ENCODE results near the gene RGCC.
"Not testable (repeated sequence)": the region's sequence is repeated elsewhere in the genome, so short reads cannot be mapped to it uniquely, and the experiment has no call there.

Gene RGCC, protein sequence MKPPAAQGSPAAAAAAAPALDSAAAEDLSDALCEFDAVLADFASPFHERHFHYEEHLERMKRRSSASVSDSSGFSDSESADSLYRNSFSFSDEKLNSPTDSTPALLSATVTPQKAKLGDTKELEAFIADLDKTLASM

DNA sequence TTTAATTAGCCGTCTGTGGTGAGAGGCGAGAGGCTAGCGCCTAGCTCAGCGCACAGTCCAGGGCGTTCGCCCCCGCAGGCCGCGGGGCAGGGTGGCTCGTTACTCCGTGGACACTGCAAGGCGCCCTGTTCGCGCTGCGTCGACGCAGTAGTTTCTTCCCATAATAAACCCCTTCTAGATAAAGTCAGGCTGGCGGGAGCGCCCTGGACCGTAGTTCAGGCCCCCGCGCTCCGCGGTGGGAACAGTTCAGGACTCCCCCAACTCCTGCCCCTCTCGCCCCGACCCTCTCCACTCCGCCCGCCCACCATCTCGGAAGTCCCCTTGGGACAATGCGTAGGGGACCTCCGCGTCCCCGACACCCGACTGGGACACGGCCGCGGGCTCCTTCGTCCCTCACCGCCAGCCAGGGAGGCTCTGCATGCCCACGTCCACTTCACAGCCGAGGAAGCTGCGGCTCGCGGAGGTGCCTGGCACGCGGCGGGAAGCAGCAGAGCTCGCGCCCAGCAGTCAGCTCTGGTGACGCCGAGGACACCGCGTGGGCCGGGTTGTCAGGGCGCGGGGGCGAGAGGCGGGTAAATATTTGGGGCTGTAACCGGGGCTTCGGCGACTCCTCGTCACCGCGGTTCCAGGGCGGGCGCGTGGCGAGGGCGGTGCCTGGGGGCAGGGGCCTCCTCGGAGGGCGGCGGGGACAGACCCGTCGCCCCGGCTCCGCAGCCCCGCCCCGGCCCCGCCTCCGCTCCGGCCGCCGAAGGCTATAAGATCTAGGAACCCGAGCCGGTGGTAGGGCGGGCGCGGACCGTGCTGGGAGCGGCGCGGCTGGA, at the start of gene RGCC:
Gene RGCC (plus strand): TSS at position 783 of the 821 bp plus-strand sequence. CDS start 158 bp downstream, outside the sequence.
- FAIRE-seq: no peak

DNA sequence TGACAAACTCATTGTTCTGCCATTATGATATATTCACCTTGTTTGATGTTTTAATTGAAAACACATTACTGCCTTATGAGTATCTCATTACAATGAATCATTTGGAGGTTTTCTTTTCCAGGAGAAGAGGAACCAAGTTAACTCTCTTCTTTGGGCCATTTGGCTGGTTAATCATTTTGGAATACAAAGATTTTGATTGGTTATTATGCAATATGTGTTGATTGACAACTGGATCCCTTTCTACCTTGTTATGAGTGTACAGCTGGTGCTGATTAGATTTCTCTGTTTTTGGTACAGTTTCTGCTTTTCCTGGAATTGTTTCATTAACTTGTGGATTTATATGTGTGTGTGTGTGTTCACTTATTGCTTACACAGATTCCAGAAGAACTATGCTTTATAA, 49.2 kb upstream of the RGCC start:
- no peak for FAIRE-seq

DNA sequence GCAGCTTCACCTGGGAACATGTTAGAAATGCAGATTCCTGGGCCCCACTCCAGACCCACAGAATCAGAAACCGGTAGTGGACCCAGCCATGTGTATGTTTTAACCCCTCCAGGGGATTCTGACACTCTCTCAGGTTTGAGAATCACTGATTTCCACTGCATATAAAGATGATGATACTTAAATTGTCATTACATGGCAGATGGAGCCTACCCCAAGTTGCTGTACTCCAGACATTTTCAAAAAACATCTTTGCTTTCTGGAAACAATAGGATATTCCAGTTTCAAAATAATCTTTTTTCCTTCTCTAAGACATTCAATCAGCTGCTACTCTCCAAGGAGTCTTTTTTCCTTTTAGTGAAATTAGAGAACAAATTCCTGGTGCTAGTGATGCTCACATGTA, 48.6 kb upstream of the RGCC start:
- no peak for FAIRE-seq

DNA sequence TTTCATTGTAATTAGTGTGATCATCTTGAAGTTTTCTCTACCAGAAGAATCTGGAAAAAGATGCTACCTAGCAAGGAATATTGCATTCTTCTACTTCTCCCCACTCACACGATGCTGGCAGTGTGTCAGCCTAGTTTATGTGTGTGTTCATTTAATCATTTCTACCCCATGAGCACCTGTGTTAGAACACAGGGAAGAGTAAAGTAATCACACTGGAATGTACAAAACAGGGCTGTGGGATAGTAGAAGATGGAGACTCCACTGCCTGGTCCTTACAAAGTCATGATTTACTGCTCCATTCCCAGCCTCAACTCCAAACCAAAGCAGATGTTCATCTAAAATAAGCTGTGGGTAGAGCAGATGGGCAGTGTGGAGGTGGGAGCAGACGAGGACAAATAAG, 47.7 kb upstream of the RGCC start:
- no peak for FAIRE-seq

DNA sequence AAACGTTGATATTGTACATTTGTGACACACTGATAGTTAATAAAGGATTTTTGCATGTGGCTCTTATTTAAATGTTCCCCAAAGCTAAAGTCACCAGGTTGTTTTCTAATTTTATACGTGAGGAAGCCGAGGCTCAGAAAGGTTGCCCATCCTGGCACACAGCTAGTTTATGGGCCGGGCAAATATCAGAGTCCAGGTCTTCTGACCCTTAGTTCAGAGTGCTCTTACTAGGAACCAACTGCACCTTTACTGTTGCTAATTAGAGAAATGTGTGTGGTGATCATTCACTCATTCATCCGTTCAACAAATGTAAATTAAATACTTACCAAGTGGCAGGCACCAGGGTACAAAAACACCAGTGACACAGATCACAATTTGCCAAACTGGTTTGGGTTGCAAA, 46.3 kb upstream of the RGCC start:
- FAIRE-seq: no peak

DNA sequence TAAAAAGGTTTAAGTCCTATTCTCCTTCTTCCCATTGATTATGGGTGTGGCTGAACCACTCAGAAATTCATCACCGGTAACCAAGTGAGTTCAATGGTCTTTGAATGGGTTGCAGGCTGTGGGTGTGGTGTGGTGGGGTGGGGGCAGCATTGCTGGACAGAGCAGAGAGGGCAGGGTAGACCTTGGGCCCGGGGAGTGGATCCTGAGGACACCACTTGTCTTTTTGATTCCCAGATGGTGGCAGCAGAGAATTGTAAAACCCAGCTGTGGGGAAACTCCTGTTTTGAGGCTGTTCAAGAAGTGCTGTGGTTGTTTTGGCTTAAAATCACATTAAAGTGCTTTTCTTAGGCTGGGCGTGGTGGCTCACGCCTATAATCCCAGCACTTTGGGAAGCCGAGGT, 45.8 kb upstream of the RGCC start:
- no peak for FAIRE-seq

DNA sequence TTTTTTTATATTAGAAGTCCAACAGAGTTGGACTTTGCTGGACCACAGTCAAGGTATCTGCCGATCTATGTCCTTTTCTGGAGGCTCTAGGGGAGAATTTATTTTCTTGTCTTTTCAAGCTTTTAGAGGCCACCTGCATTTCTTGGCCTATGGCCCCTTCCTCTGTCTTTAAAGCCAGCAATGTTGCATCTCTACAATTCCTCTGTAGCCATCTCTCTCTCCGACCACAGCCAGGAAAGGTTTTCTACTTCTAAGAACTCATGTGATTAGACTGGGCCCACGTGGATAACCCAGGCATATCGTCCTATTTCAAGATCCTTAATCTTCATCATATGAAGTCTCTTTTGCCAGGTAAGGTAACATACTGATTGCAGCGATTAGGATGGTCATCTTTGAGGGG, 43.5 kb upstream of the RGCC start:
- no peak for FAIRE-seq

DNA sequence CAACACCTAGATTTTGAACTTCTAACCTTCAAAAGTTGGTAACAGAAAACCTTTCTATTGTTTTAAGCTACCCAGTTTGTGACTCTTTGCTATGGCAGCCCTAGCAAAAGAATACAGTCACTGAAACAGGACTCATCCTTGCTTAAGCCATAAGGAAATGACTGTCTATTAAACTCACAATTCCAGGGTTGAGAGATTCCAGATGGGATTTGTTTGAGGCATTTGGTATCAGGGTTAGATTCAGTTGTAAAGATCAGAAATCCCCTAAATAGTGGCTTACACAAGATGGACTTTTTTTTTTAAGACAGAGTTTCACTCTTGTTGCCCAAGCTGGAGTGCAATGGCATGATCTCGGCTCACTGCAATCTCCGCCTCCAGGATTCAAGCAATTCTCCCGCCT, 41.1 kb upstream of the RGCC start:
- no peak for FAIRE-seq

DNA sequence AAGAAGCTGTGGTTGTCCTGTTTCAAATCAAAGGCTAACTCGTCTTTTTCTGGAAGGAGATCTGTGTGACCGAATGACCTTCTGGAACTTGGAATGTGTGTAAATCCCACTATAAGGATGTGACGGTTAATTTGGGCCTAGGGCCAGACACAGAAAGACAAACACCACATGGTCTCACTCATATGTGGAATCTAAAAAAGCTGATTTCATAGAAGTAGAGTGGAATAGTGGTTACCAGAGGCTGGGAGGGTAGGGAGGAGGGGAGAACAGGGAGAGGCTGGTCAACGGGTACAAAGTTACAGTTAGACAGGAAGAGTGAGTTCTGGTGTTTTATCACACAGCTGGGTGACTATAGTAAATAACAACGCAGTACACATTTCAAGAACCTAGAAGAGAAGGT, 39.3 kb upstream of the RGCC start:
- no peak for FAIRE-seq

DNA sequence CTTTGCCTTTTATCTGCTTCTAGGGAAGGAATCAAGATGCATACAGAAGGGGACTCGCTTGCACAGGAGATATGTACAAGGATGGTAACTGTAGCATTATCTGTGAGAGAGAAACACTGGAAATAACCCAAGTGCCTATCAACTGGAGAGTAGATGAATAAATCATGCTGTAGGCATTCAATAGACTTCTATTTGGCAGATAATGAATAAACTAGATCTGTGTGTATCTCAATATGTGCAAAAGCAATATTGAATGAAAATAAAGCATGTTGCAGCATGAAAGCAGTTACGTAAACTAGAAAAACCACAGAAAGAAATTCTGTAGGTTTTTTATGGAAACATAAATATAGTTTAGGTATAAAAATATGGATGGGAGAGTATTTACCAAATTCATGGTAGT, 38.6 kb upstream of the RGCC start:
- no peak for FAIRE-seq

DNA sequence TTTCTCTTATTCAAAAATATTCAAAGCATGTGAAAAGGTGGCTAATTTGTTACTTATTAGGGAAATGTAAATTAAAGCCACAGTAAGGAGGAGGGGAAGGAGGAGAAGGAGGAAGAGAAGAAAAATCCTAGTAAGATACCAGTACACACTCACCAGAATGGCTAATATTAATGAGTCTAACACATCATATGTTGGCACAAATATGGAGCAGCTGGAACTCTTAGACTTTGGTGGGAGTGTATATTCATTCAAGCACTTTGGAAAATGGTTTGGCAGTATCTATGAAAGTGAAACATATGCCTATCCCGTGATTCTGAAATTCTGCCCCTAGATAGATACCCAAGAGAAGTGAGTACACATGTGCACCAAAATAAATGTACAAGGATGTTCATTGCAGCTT, 38.1 kb upstream of the RGCC start:
- no peak for FAIRE-seq

DNA sequence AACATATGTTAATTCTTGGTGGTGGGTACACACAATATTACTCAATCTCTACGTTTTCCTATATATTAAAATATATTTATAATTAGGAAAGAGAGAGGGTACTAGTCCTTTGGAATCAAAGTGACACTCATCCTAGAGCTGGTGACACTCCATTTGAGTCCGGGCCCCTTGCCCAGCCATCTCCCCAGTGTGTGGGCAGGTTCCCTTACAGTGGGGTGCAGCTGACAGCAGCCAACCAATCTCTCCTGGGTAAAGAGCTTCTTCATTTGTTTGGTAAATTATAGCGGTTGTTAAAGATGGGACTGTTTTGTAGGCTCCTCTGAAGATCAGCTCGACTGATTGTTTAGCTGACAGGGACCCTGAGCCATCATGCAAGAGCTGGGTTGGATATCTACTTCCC, 37.2 kb upstream of the RGCC start:
- no peak for FAIRE-seq

DNA sequence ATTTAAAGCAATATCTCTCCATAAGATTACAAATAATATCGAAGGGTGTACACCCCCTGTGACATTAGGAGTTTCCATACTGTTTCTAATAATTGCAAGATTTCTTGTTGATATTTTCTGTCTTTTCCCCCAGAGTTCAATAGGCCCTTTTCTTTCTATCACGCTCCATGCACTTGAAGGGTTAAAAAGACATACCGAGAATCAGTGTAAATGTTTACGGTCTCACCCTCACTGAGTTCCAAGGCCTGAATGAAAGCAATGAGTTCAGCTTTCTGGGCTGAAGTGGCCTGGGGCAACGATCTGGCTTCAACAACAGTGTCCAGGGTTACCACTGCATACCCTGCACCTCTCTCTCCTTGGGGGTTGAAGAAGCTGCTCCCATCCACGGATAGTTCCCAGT, 36.0 kb upstream of the RGCC start:
- FAIRE-seq: not testable (repeated sequence)

DNA sequence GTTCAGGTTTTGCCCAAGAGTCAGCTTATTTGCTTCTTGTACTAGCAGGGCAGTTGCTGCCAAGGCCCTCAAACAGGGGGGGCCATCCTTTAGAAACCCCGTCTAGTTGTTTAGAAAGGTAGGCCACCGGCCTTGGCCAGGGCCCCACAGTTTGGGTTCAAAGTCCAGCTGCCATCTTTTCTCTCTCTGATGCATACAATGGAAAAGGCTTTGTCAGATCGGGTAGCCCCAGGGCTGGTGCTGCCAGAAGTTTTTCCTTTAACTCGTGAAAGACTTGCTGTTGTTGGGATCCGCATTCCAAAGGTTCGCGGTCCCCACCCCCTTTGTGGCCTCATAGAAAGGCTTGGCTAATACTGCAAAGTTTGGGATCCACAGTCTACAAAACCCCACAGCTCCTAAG, 35.4 kb upstream of the RGCC start:
- FAIRE-seq: not testable (repeated sequence)

DNA sequence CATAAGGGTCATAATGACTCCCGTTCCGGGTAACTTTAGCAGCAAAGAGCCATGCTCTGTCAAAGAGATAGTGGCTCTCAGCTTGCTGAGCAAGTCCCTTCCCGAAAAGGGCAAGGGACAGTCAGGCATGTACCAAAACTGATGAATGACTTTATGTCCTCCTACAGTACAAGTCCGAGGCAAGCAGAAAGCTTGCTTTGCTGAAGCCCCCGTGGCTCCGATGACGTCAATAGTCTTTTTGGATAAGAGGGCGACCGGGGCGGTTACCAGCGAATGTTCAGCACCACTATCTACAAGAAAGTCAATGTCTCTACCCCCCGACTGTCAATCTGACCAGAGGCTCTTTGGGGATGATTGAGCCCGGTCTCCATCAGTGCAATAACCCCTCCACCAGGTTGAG, 34.1 kb upstream of the RGCC start:
- not testable (repeated sequence) for FAIRE-seq

DNA sequence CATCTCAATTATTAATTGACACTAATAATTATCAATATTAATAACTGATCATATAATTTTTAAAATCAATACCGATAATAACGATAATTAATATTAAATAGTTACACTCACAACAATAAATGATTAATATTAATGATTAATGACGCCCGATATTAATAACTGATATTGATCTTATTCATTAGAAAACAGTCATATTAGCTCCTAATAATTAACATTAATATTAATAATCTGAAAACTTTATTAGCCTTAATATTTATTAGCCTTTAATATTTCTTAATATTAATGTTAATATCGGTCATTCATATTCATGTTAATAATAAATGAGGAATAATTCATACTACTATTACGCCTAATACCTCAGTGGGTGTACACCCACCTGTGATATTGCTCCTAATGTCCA, 32.7 kb upstream of the RGCC start:
- FAIRE-seq: peak; percentile 89

DNA sequence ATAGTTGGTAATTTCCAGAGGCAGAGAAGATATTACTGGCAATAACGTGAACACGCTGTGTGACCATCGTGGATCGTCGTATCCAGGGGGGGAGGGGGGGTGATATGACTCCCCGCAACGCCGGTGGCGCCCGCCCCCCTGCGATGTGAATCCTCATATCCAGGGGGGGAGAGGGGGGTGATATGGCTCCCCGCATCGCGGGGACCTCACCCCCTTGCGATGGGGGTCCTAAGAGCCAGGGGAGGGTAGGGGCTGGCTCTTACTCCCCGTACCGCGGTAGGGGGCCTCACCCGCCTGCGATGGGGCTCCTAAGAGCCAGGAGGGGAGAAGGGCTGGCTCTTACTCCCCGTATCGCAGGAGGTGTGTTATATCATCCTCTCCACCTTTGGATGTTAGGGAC, 31.3 kb upstream of the RGCC start:
- FAIRE-seq: no peak

DNA sequence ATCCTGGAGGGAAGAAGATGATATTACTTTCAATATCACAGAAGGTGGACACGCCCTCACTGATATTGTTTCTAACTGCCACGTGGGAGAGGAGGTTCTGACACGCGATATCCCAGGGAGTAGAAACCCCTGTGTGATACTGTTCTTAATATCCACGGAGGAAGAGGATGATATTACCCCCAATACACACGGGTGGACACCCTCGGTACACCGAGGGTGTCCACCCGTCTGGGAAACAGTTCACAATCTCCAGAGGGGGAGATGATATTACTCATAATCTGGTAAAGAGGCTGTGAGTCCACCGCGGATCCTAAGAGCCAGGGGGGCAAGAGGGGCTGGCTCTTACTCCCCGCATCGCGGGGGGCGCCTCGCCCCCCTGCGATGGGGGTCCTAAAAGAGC, 29.7 kb upstream of the RGCC start:
- no peak for FAIRE-seq

DNA sequence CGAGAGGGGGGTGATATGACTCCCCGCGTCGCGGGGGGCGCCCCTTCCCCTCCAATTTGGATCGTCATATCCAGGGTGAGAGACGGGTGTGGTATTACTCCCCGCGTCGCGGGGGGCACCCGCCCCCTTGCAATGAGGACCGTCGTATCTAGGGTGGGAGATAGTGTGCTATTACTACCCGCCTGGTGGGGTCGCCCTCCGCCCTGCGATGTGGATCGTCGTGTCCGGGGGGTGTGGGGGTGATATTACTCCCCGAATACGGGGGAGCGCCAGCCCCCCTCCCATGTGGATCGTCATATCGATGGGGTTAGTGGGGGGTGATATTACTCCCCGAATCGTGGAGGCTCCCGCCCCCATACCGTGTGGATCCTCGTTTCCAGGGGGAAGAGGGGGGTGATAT, 29.2 kb upstream of the RGCC start:
- no peak for FAIRE-seq

DNA sequence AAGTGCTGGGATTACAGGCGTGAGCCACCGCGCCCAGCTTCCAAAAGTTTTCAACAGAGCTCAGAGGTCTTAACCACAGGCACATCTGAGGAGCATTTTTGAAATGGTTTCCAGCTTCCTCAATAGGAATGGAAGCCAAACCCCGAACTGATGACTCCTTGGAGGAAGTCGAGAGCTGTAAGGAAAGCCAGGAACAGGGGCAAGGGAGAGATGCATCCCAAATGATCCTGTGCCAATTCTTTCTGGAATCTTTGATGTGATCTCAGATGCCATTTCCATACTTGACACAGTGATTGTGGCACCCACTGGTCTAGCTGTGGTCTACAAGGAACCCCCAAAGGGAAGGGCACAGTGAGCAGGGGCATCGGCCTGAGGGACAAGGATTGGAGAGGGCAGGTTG, 23.3 kb upstream of the RGCC start:
- not testable (repeated sequence) for FAIRE-seq

DNA sequence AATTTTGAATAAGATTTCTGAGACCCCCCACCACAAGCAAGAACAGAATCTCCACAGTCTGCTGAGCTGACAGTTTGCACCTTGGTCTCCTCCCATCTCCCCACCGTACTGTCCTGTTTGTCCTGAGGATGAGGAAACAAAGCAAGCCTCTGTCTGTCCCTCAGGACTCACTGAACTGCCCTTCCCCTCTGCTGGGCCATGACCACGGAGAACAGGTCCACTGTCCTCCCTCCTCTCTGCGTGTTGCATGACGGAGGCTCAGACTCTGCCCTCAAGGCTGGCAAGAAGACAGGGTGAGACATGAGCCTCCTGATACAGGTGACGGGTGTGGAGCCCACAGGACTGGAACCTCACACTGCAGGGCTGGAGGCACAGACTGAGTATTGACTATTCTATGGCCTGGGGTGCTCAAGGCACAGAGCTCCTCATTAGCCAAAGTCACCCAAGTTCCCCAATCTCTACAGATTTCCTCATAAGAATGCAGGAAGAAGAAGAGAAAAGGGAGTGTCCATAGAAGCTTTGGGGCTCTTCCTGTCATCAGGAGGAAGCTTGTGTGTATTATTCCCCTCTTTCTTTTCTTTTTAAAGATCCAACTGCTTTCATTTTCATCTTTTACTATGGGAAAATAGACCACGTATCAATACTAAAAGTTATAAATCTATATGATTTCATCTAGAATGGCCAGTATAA, 22.4 kb upstream of the RGCC start:
- no peak for FAIRE-seq

DNA sequence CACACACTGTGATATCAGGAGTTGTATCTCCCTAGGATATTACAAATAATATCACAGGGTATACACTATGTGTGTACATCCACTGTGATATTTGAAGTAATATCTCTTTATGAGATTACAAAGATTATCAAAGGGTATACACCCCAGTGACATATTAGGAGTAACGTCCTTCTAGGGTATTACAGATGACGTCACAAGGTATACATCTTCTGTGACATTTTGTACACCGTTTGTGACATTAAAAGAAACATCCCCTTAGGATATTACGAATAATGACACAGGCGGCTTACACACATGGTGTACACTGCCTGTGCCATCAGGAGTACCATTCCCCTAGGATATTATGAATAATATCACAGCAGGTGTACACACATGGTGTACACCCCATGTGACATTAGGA, 13.4 kb upstream of the RGCC start:
- FAIRE-seq: no peak

DNA sequence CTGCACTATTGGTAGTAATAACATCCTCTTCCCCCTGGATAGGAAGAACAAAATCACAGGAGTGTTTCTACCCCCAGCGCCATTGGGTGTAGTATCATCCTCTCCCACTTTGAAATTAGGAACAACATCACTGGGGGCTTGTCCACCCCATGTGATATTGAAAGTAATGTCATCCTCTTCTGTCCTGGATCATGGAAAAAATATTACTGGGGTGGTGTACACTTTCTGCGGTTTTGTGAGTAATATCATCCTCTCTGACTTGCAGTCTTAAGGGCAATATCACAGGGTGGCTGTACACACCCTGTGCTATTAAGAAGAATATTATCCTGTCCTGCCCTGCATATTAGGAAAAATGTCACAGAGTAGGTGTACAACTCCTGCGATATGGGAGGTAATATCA, 4.9 kb upstream of the RGCC start:
- no peak for FAIRE-seq

DNA sequence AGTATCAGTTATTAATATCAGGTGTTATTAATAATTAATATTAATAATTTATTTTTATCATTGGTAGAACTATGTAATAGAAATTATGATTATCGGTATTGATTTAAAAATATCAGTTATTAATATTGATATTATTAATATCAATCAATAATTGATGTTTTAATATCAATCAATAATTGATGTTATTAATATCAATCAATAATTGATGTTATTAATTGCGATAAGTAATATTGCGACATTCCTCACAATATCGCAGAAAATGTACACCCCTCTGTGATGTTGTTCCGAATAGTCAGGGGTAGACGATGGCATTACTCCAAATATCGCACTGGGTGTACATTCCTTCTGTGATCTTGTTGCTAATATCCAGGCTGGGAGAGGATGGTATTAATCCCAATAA, 3.7 kb upstream of the RGCC start:
- FAIRE-seq: peak; percentile 92
